K562 (cell line): ENCODE measurements around the gene GPR107. TPM values are rescaled to one million over a fixed set of nuclear protein-coding genes. Genes with fewer than 3 reads are reported as not detected.

Source experiments
- ATAC-seq: fragments of 200-7000 bp; cut with Tn5 transposase; 3 replicates; pipeline ENCODE4 v1.9.1; 2020; ENCODE audit warnings: moderate library complexity
- BruUV-seq: library from RNA; stranded (reverse); fragments of 400-500 nt; replicated peaks from 2 replicates; lab custom pipeline; 2021; lab: Mats Ljungman, UMichigan
- CTCF ChIA-PET: fragments of 300-600 bp; formaldehyde crosslinking; extraction: SDS; loops from one replicate; lab custom pipeline; 2021; ENCODE audit warnings: low intra/inter-chr PET ratio; lab: Yijun Ruan, JAX
- POLR2A ChIA-PET: fragments of 300-600, 350-650 bp; sonication (Branson Sonifier 250); formaldehyde crosslinking; extraction: SDS; loops from one replicate; lab custom pipeline; 2021; ENCODE audit warnings: antibody characterized with exemption, inconsistent platforms; lab: Yijun Ruan, JAX
- DNase-seq, 4 experiments: peaks; one replicate each; pipeline versions ENCODE4 v3.0.0 to v3.0.0-alpha.2; 2011 to 2018; ENCODE audit warnings: low spot score in 3 of 4, mixed read lengths in 3 of 4; ENCODE audit errors: extremely low read depth in 1 of 4
- FAIRE-seq: peaks from 2 replicates; lab custom pipeline; 2011; peaks lifted over from hg19 to GRCh38; lab: Jason Lieb, UNC
- H2AFZ ChIP-seq: 2 replicates; pipeline ENCODE4 v1.6.0; 2011; ENCODE audit warnings: low read depth, low read length, control low read depth, inconsistent platforms
- H3K27ac ChIP-seq: fragments of 200-600 bp; 3 replicates; pipeline ENCODE4 v1.8.0; 2011; ENCODE audit warnings: low read depth, mild to moderate bottlenecking, control low read depth, inconsistent platforms, low read length, moderate library complexity, mixed read lengths; ENCODE audit errors: extremely low read depth
- H3K27me3 ChIP-seq, 2 experiments: fragments of 300-600 bp in 1 of 2; 2 replicates in 1 of 2; 3 replicates in 1 of 2; pipeline versions ENCODE4 v1.6.0 to v1.8.0; 2011; ENCODE audit warnings: inconsistent platforms in 2 of 2, low read length in 2 of 2, mild to moderate bottlenecking in 1 of 2, mixed read lengths in 1 of 2, moderate library complexity in 1 of 2; ENCODE audit not compliant: control insufficient read depth in 2 of 2, insufficient read depth in 2 of 2
- H3K36me3 ChIP-seq: fragments of 300-600 bp; 3 replicates; pipeline ENCODE4 v1.8.0; 2011; ENCODE audit warnings: mild to moderate bottlenecking, low read length, inconsistent platforms; ENCODE audit not compliant: control insufficient read depth, insufficient read depth
- H3K4me1 ChIP-seq, 2 experiments: fragments of 200-600 bp in 1 of 2; replicated peaks in 1 of 2; 2 replicates in 1 of 2; 3 replicates in 1 of 2; pipeline versions ENCODE4 v1.5.1 to v1.8.0; 2011; ENCODE audit warnings: inconsistent platforms in 2 of 2, low read length in 2 of 2, mild to moderate bottlenecking in 1 of 2, mixed read lengths in 1 of 2, moderate library complexity in 1 of 2; ENCODE audit not compliant: control insufficient read depth in 2 of 2, insufficient read depth in 2 of 2
- H3K4me2 ChIP-seq: 2 replicates; pipeline ENCODE4 v1.6.1; 2011; ENCODE audit warnings: low read length, control low read depth, inconsistent platforms, mixed read lengths; ENCODE audit not compliant: insufficient read depth
- H3K4me3 ChIP-seq: fragments of 200-600 bp; sonication (generic), shearing (Covaris generic); 2 replicates; pipeline ENCODE4 v1.5.1; 2016; ENCODE audit warnings: control low read depth, inconsistent platforms
- H3K79me2 ChIP-seq: fragments of 200-600 bp; 3 replicates; pipeline ENCODE4 v1.8.0; 2011; ENCODE audit warnings: low read length, inconsistent platforms; ENCODE audit not compliant: control insufficient read depth, insufficient read depth
- H3K9ac ChIP-seq, 2 experiments: 2 replicates each; pipeline versions ENCODE4 v1.6.0 to v1.6.1; 2011; ENCODE audit warnings: low read depth in 2 of 2, low read length in 2 of 2, control low read depth in 1 of 2, inconsistent platforms in 1 of 2, mild to moderate bottlenecking in 1 of 2, mixed read lengths in 1 of 2; ENCODE audit not compliant: insufficient read depth in 1 of 2
- H3K9me1 ChIP-seq: one replicate; pipeline ENCODE4 v1.6.0; 2011; ENCODE audit warnings: inconsistent platforms, mild to moderate bottlenecking, low read length, moderate library complexity; ENCODE audit not compliant: control insufficient read depth, insufficient read depth
- H3K9me3 ChIP-seq: replicated peaks from 2 replicates; pipeline ENCODE4 v1.5.1; 2011; ENCODE audit warnings: low read depth, low read length, inconsistent platforms; ENCODE audit not compliant: control insufficient read depth, insufficient read depth
- H4K20me1 ChIP-seq: replicated peaks from 2 replicates; pipeline ENCODE4 v1.6.1; 2011; ENCODE audit warnings: low read length, inconsistent platforms, mixed read lengths; ENCODE audit not compliant: control insufficient read depth, insufficient read depth
- BMI1 ChIP-seq: fragments of 150-350 bp; IDR thresholded peaks from 2 replicates; pipeline ENCODE4 v1.6.1; 2014; ENCODE audit warnings: low read length
- MAZ ChIP-seq, 2 experiments: fragments of 450-650 bp in 1 of 2; sonication (generic) in 1 of 2; formaldehyde crosslinking; IDR thresholded peaks in 1 of 2; conservative IDR thresholded peaks in 1 of 2; 2 replicates each; pipeline versions ENCODE4 v1.4.0 to v1.5.0; 2020; ENCODE audit warnings: mild to moderate bottlenecking in 1 of 2, missing genetic modification reagents in 1 of 2
- NCOA2 ChIP-seq, 2 experiments: fragments of 450-650 bp; IDR thresholded peaks; 2 replicates each; pipeline ENCODE4 v1.6.1; 2018; ENCODE audit warnings: mild to moderate bottlenecking in 2 of 2, moderate library complexity in 1 of 2; ENCODE audit not compliant: partially characterized antibody in 2 of 2
- PURB ChIP-seq: sonication (generic); formaldehyde crosslinking; IDR thresholded peaks from 2 replicates; pipeline ENCODE4 v1.9.0; 2021; ENCODE audit warnings: low read depth, mild to moderate bottlenecking, missing genetic modification reagents
- RB1 ChIP-seq: fragments of 450-650 bp; IDR thresholded peaks from 2 replicates; pipeline ENCODE4 v1.6.1; 2017; ENCODE audit warnings: low read depth, mild to moderate bottlenecking
- SPI1 ChIP-seq: IDR thresholded peaks from 2 replicates; pipeline ENCODE4 v1.6.1; 2011; ENCODE audit warnings: low read depth, low read length, control low read depth, borderline replicate concordance
- THRAP3 ChIP-seq: fragments of 450-650 bp; IDR thresholded peaks from 2 replicates; pipeline ENCODE4 v1.6.1; 2016; ENCODE audit warnings: mild to moderate bottlenecking, inconsistent platforms, borderline replicate concordance
- ZNF282 ChIP-seq: sonication (generic); formaldehyde crosslinking; IDR thresholded peaks from 2 replicates; pipeline ENCODE4 v1.8.1; 2023; ENCODE audit warnings: missing genetic modification reagents
- ZNF561 ChIP-seq: fragments of 450-650 bp; formaldehyde crosslinking; conservative IDR thresholded peaks from 2 replicates; pipeline ENCODE4 v1.4.0; 2020; ENCODE audit warnings: mild to moderate bottlenecking, moderate library complexity
- WGBS: fragments of 100-300 bp; shearing (Covaris generic); methylation state at CpG from one replicate; pipeline ENCODE4 v1.1.6; 2016; ENCODE audit warnings: low coverage, mixed read lengths; ENCODE audit not compliant: insufficient coverage; ENCODE audit errors: missing lambda C conversion rate; 5-methylcytosine and 5-hydroxymethylcytosine counted together
- in situ Hi-C: fragments of 300-500 bp; cut with MboI; formaldehyde crosslinking; loops from 4 replicates; pipeline ENCODE4 v1.15.0; 2018; ENCODE audit warnings: inconsistent platforms, mixed read lengths
- intact Hi-C: fragments of 100-400 bp; cut with micrococcal nuclease; formaldehyde crosslinking; loops from 2 replicates; pipeline ENCODE4 v1.14.2; 2022
- polyA plus RNA-seq, 8 experiments: library from polyadenylated mRNA; depleted of rRNA in 4 of 8; stranded (reverse) in 5 of 8; unstranded in 3 of 8; fragments of >200 nt; fragmentation: Nextera tagmentation in 2 of 8; fragmentation: Illumina TruSeq in 1 of 8; extraction: Ambion mirVana in 2 of 8; extraction: Trizol in 1 of 8; gene quantifications; 2 replicates each; pipeline versions ENCODE4 v1.2.1 to v1.2.3, GENCODE V29; 2011 to 2014; ENCODE audit warnings: inconsistent platforms in 1 of 8, missing spikeins in 1 of 8
- total RNA-seq, 7 experiments: library from RNA; depleted of rRNA in 6 of 7; stranded (reverse); fragments of >200 nt in 6 of 7; fragmentation: Illumina TruSeq in 2 of 7; extraction: Trizol in 2 of 7; gene quantifications; 2 replicates each; pipeline versions ENCODE4 v1.2.1 to v1.2.3, GENCODE V29; 2011 to 2021; ENCODE audit warnings: low replicate concordance in 1 of 7
- TF ChIP-seq, protein P1 (sequence below), 3 experiments: fragments of 200-800 bp in 1 of 3; sonication (Bioruptor generic) in 1 of 3; sonication (generic) in 1 of 3; formaldehyde crosslinking in 1 of 3; IDR thresholded peaks; 2 replicates each; pipeline versions ENCODE4 v1.6.1 to v1.8.0; 2016 to 2022; ENCODE audit warnings: mild to moderate bottlenecking in 2 of 3, missing compliant biosample characterization in 2 of 3, missing genetic modification characterization in 2 of 3, missing genetic modification reagents in 1 of 3
- TF ChIP-seq, protein P2 (sequence below): fragments of 250-450 bp; sonication (Bioruptor Pico); IDR thresholded peaks from 2 replicates; pipeline ENCODE4 v1.4.0; 2020; ENCODE audit warnings: mild to moderate bottlenecking, moderate library complexity
- TF ChIP-seq, protein P3 (sequence below): IDR thresholded peaks from 2 replicates; pipeline ENCODE4 v1.6.1; 2012; ENCODE audit warnings: low read depth, low read length, improper control_type of control experiment, borderline replicate concordance

GPR107 gene
- total and polyA plus RNA-seq, 9 of the 15 experiments (the other 6 are each of a cell fraction or from before 2014, with no cell fraction given), result 3.2 to 34.6 (median 14.4) TPM

DNA sequence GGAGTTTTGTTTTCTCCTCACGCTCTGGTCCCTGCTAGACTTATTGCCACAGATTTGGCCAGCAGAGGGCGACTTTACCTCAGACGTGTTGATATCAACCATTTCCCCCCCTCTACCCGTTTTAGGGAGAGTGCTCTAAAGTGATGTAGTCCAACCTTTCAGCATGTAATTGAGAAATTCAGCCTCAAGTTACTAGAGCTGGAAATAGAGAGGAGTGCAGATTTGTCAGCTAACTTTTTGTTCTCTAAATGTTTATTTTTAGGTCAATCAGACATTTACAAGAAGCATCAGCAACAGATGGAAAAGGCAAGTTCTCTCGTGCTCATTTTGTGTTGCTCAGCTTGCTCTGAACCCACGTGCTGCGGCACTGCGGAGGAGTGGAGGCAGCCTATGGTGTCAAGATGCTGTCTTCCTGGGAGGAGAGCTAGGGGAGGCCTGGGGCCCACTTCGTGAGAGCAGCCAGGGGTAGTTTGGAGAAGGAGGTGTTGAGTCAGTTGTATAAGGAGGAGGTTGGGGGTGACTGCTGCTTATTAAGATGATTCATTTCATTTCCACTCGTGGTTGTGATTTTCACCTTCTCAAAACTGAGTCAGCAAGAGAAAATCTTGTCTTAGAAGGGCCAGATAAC is 53.6 kb downstream of the GPR107 start:
- Histone ChIP-seq H2AFZ (no peak overlapping the region), H3K4me1 (peaks cover 6 to 10% of the 10 kb centered on the region in 2 experiments), H3K27me3 (no peaks in the 10 kb centered on the region), H3K79me2 (no peaks in the 10 kb centered on the region), H3K9me1 (no peaks in the 10 kb centered on the region), H3K9ac (no peak overlapping the region), H3K36me3 (peaks cover 68% of the 10 kb centered on the region), H4K20me1 (peaks cover 9% of the 10 kb centered on the region), H3K4me2 (no peak overlapping the region), H3K27ac (no peak overlapping the region), H3K9me3 (no peaks in the 10 kb centered on the region), H3K4me3 (no peak overlapping the region)
- peak; percentile 74 to 86 (median 75) for DNase-seq
- FAIRE-seq, result peak; percentile 97
- 24% methylated on average over 10 of the region's 10 CpGs for WGBS
- ChIA-PET POLR2A (interaction anchor here (0.5 to 1.0 kb wide), 2 partner anchors 220 to 228 kb away, joined by 3 to 5 read pairs; no protein-coding TSS in a partner anchor), CTCF (interaction anchor here (1.1 to 3.5 kb wide), 5 partner anchors 127 to 236 kb away, joined by 3 to 29 read pairs (median 4); no protein-coding TSS in a partner anchor)
- in situ Hi-C loops, result no loop called here
- BruUV-seq, result no TSS peak
- intact Hi-C loops, result loop anchor here (2.0 kb wide), 2 partner anchors 129 to 235 kb away; no protein-coding TSS in a partner anchor
- peak; percentile 96 for ATAC-seq
- TF ChIP-seq ZNF282 (CRISPR knock-in tag), result no peak
- no peak for TF ChIP-seq ZNF561 (CRISPR knock-in tag)
- TF ChIP-seq BMI1, result no peak
- TF ChIP-seq, protein P1, sequence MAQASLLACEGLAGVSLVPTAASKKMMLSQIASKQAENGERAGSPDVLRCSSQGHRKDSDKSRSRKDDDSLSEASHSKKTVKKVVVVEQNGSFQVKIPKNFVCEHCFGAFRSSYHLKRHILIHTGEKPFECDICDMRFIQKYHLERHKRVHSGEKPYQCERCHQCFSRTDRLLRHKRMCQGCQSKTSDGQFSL (CRISPR knock-in tag; IDR thresholded peaks at IDR 0.05), result peak; percentile 97
- TF ChIP-seq, protein P1 (tag; IDR thresholded peaks at IDR 0.05), result peak in 1 of 2 experiments; percentile 87; a peak in 2 of 4 replicates
- no peak for TF ChIP-seq NCOA2 (IDR thresholded peaks at IDR 0.05; ENCODE audit: partially characterized antibody in 2 of 2)
- no peak for TF ChIP-seq PURB (CRISPR knock-in tag)
- TF ChIP-seq SPI1, result 0 out of 2 replicates have a peak, but pooled peaks have one; percentile 14
- TF ChIP-seq MAZ (CRISPR knock-in tag; conservative IDR thresholded peaks at IDR 0.05 in 1 of 2, IDR thresholded peaks at IDR 0.05 in 1 of 2), result peak in 1 of 2 experiments; percentile 18; a peak in 1 of 4 replicates
- TF ChIP-seq RB1, result 0 out of 2 replicates have a peak, but pooled peaks have one; percentile 21
- TF ChIP-seq, protein P2, sequence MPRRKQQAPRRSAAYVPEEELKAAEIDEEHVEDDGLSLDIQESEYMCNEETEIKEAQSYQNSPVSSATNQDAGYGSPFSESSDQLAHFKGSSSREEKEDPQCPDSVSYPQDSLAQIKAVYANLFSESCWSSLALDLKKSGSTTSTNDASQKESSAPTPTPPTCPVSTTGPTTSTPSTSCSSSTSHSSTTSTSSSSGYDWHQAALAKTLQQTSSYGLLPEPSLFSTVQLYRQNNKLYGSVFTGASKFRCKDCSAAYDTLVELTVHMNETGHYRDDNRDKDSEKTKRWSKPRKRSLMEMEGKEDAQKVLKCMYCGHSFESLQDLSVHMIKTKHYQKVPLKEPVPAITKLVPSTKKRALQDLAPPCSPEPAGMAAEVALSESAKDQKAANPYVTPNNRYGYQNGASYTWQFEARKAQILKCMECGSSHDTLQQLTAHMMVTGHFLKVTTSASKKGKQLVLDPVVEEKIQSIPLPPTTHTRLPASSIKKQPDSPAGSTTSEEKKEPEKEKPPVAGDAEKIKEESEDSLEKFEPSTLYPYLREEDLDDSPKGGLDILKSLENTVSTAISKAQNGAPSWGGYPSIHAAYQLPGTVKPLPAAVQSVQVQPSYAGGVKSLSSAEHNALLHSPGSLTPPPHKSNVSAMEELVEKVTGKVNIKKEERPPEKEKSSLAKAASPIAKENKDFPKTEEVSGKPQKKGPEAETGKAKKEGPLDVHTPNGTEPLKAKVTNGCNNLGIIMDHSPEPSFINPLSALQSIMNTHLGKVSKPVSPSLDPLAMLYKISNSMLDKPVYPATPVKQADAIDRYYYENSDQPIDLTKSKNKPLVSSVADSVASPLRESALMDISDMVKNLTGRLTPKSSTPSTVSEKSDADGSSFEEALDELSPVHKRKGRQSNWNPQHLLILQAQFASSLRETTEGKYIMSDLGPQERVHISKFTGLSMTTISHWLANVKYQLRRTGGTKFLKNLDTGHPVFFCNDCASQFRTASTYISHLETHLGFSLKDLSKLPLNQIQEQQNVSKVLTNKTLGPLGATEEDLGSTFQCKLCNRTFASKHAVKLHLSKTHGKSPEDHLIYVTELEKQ, result no peak
- TF ChIP-seq, protein P3, sequence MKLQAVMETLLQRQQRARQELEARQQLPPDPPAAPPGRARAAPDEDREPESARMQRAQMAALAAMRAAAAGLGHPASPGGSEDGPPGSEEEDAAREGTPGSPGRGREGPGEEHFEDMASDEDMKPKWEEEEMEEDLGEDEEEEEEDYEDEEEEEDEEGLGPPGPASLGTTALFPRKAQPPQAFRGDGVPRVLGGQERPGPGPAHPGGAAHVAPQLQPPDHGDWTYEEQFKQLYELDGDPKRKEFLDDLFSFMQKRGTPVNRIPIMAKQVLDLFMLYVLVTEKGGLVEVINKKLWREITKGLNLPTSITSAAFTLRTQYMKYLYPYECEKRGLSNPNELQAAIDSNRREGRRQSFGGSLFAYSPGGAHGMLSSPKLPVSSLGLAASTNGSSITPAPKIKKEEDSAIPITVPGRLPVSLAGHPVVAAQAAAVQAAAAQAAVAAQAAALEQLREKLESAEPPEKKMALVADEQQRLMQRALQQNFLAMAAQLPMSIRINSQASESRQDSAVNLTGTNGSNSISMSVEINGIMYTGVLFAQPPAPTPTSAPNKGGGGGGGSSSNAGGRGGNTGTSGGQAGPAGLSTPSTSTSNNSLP, result 0 out of 2 replicates have a peak, but pooled peaks have one; percentile 35
- TF ChIP-seq THRAP3, result 0 out of 2 replicates have a peak, but pooled peaks have one; percentile 42
